ENCODE measurements around the gene USP34.
A peak's percentile ranks its signal among the peaks of the same experiment; 100 is the strongest.
"Not testable (repeated sequence)": the region's sequence is repeated elsewhere in the genome, so short reads cannot be mapped to it uniquely, and the experiment has no call there.

USP34 gene

GRCh38 chr2:61470965-61471904, at the start of gene USP34:
Gene USP34, minus strand, starts transcription at chr2:61471087. Its CDS starts 395 bp downstream, at chr2:61470692.
- peak; percentile 88 for DNase-seq (ENCODE audit: extremely low read depth in 1 of 2, low read depth in 1 of 2)

GRCh38 chr2:61520261-61520660, 49.4 kb upstream of the USP34 start:
- no peak for DNase-seq (ENCODE audit: extremely low read depth in 1 of 2, low read depth in 1 of 2)

GRCh38 chr2:61512768-61513398, 42.0 kb upstream of the USP34 start:
- DNase-seq (ENCODE audit: extremely low read depth in 1 of 2, low read depth in 1 of 2): no peak

GRCh38 chr2:61510674-61511671, 40.1 kb upstream of the USP34 start:
- no peak for DNase-seq (ENCODE audit: extremely low read depth in 1 of 2, low read depth in 1 of 2)

GRCh38 chr2:61504949-61505348, 34.1 kb upstream of the USP34 start:
- DNase-seq (ENCODE audit: extremely low read depth in 1 of 2, low read depth in 1 of 2): no peak

- DNase-seq (ENCODE audit: extremely low read depth in 1 of 2, low read depth in 1 of 2): no peak
These were observed 28.2 kb upstream of the USP34 start for GRCh38 chr2:61499060-61499459.

- DNase-seq (ENCODE audit: extremely low read depth in 1 of 2, low read depth in 1 of 2): no peak
These were observed 22.6 kb upstream of the USP34 start for GRCh38 chr2:61493523-61493942.

- no peak for DNase-seq (ENCODE audit: extremely low read depth in 1 of 2, low read depth in 1 of 2)
These were observed 21.6 kb upstream of the USP34 start for GRCh38 chr2:61492476-61492875.

- no peak for DNase-seq (ENCODE audit: extremely low read depth in 1 of 2, low read depth in 1 of 2)
These were observed 14.4 kb upstream of the USP34 start for GRCh38 chr2:61485281-61485680.

- no peak for DNase-seq (ENCODE audit: extremely low read depth in 1 of 2, low read depth in 1 of 2)
These were observed 7.2 kb upstream of the USP34 start for GRCh38 chr2:61478086-61478485.

GRCh38 chr2:61476929-61477589, 6.2 kb upstream of the USP34 start:
- not testable (repeated sequence) for DNase-seq (ENCODE audit: extremely low read depth in 1 of 2, low read depth in 1 of 2)

GRCh38 chr2:61471905-61472805, 1.3 kb upstream of the USP34 start:
- DNase-seq (ENCODE audit: extremely low read depth in 1 of 2, low read depth in 1 of 2): no peak

GRCh38 chr2:61470122-61470951, 550 bp downstream of the USP34 start:
- DNase-seq (ENCODE audit: extremely low read depth in 1 of 2, low read depth in 1 of 2): peak; percentile 70 to 78

GRCh38 chr2:61469424-61470121, 1.3 kb downstream of the USP34 start:
- DNase-seq (ENCODE audit: extremely low read depth in 1 of 2, low read depth in 1 of 2): no peak

- not testable (repeated sequence) for DNase-seq (ENCODE audit: extremely low read depth in 1 of 2, low read depth in 1 of 2)
These were observed 2.7 kb downstream of the USP34 start for GRCh38 chr2:61468231-61468630.

- no peak for DNase-seq (ENCODE audit: extremely low read depth in 1 of 2, low read depth in 1 of 2)
These were observed 5.8 kb downstream of the USP34 start for GRCh38 chr2:61465045-61465444.

GRCh38 chr2:61463769-61464475, 7.0 kb downstream of the USP34 start:
- DNase-seq (ENCODE audit: extremely low read depth in 1 of 2, low read depth in 1 of 2): no peak

All from stimulated activated CD8-positive, alpha-beta memory T cell treated with anti-CD3 and anti-CD28 coated beads, Interleukin-7, amount 100 ng/mL, for 48 hours (primary cell).